Endothelial cell of umbilical vein (primary cell): Measurements from ENCODE around the gene SLC26A2. TPM values are rescaled to one million over a fixed set of nuclear protein-coding genes. Genes with fewer than 3 reads are reported as not detected.
A peak's percentile ranks its signal among the peaks of the same experiment; 100 is the strongest.

Experiments
- BruUV-seq: library from RNA; stranded (reverse); fragments of 400-500 nt; replicated peaks from 2 replicates; lab custom pipeline; 2021; lab: Mats Ljungman, UMichigan
- CTCF ChIA-PET: fragments of 300-600, 350-600 bp; sonication (Branson Sonifier 250); formaldehyde crosslinking; loops from one replicate; lab custom pipeline; 2021; ENCODE audit warnings: antibody characterized with exemption, inconsistent platforms; lab: Charles Lee
- POLR2A ChIA-PET: fragments of 300-600, 350-600 bp; sonication (Branson Sonifier 250); formaldehyde crosslinking; loops from one replicate; lab custom pipeline; 2021; ENCODE audit warnings: antibody characterized with exemption, inconsistent platforms; lab: Charles Lee
- DNase-seq: peaks from one replicate; pipeline ENCODE4 v3.0.0-alpha.2; 2011; ENCODE audit warnings: low read depth, low spot score
- FAIRE-seq: peaks from 2 replicates; lab custom pipeline; 2011; peaks lifted over from hg19 to GRCh38; lab: Jason Lieb, UNC
- H2AFZ ChIP-seq: 2 replicates; pipeline ENCODE4 v1.6.0; 2012; ENCODE audit warnings: low read depth, low read length, control low read depth, inconsistent platforms
- H3K27ac ChIP-seq: 2 replicates; pipeline ENCODE4 v1.5.1; 2011; ENCODE audit warnings: low read depth, mild to moderate bottlenecking, control low read depth, low read length, moderate library complexity; ENCODE audit not compliant: insufficient read depth
- H3K27me3 ChIP-seq, 2 experiments: 2 replicates each; pipeline versions ENCODE4 v1.6.0 to v1.6.1; 2011; ENCODE audit warnings: low read length in 2 of 2, mixed read lengths in 1 of 2; ENCODE audit not compliant: control insufficient read depth in 2 of 2, insufficient read depth in 2 of 2
- H3K36me3 ChIP-seq, 2 experiments: 2 replicates in 1 of 2; 3 replicates in 1 of 2; pipeline ENCODE4 v1.5.1; 2011; ENCODE audit warnings: low read length in 2 of 2, mild to moderate bottlenecking in 1 of 2, moderate library complexity in 1 of 2; ENCODE audit not compliant: control insufficient read depth in 2 of 2, insufficient read depth in 2 of 2; ENCODE audit errors: extremely low read depth in 1 of 2
- H3K4me1 ChIP-seq: 3 replicates; pipeline ENCODE4 v1.5.1; 2011; ENCODE audit warnings: mild to moderate bottlenecking, low read length; ENCODE audit not compliant: control insufficient read depth, insufficient read depth; ENCODE audit errors: extremely low read depth
- H3K4me2 ChIP-seq: 2 replicates; pipeline ENCODE4 v1.6.1; 2011; ENCODE audit warnings: low read length, control low read depth, mixed read lengths; ENCODE audit not compliant: insufficient read depth
- H3K4me3 ChIP-seq, 3 experiments: fragments of 200-600 bp in 1 of 3; sonication (generic), shearing (Covaris generic) in 1 of 3; replicated peaks in 1 of 3; 2 replicates each; pipeline ENCODE4 v1.5.1; 2011 to 2016; ENCODE audit warnings: control low read depth in 3 of 3, low read length in 3 of 3, mild to moderate bottlenecking in 2 of 3, inconsistent platforms in 1 of 3, low read depth in 1 of 3, moderate library complexity in 1 of 3; ENCODE audit not compliant: insufficient read depth in 1 of 3
- H3K79me2 ChIP-seq: 2 replicates; pipeline ENCODE4 v1.6.0; 2012; ENCODE audit warnings: low read length, inconsistent platforms; ENCODE audit not compliant: control insufficient read depth, insufficient read depth
- H3K9ac ChIP-seq: replicated peaks from 2 replicates; pipeline ENCODE3; 2011; ENCODE audit warnings: low read length, control low read depth; ENCODE audit not compliant: insufficient read depth; ENCODE audit errors: extremely low read depth
- H3K9me1 ChIP-seq: replicated peaks from 3 replicates; pipeline ENCODE4 v1.6.0; 2011; ENCODE audit warnings: mild to moderate bottlenecking, low read length; ENCODE audit not compliant: control insufficient read depth, insufficient read depth; ENCODE audit errors: extremely low read depth
- H3K9me3 ChIP-seq: replicated peaks from 2 replicates; pipeline ENCODE4 v1.5.1; 2012; ENCODE audit warnings: low read length, inconsistent platforms; ENCODE audit not compliant: control insufficient read depth, insufficient read depth
- H4K20me1 ChIP-seq: replicated peaks from 2 replicates; pipeline ENCODE3; 2011; ENCODE audit warnings: mild to moderate bottlenecking, low read length; ENCODE audit not compliant: control insufficient read depth, insufficient read depth; ENCODE audit errors: extremely low read depth
- EZH2 ChIP-seq: IDR thresholded peaks from 2 replicates; pipeline ENCODE4 v1.6.1; 2012; ENCODE audit warnings: borderline replicate concordance, low read depth, mild to moderate bottlenecking, moderate library complexity, low read length, inconsistent platforms; ENCODE audit not compliant: severe bottlenecking
- FOS ChIP-seq: IDR thresholded peaks from 2 replicates; pipeline ENCODE4 v1.6.1; 2011; ENCODE audit warnings: mild to moderate bottlenecking, low read length, moderate library complexity, borderline replicate concordance; ENCODE audit not compliant: insufficient read depth
- JUN ChIP-seq: IDR thresholded peaks from 2 replicates; pipeline ENCODE4 v1.6.1; 2011; ENCODE audit warnings: borderline replicate concordance, low read depth; ENCODE audit not compliant: insufficient read length, insufficient read depth
- MYC ChIP-seq: IDR thresholded peaks from one replicate; pipeline ENCODE4 v1.6.1; 2011; ENCODE audit warnings: mild to moderate bottlenecking, low read depth, low read length
- POLR2A ChIP-seq: IDR thresholded peaks from 2 replicates; pipeline ENCODE4 v1.6.1; 2012; ENCODE audit warnings: low read depth, mild to moderate bottlenecking, control low read depth, low read length
- POLR2AphosphoS5 ChIP-seq: IDR thresholded peaks from 2 replicates; pipeline ENCODE4 v1.6.1; 2012; ENCODE audit warnings: low read depth, mild to moderate bottlenecking, control low read depth, low read length, moderate library complexity; ENCODE audit not compliant: insufficient read depth
- dilution Hi-C: fragments of 300-500 bp; cut with MboI; formaldehyde crosslinking; loops from one replicate; pipeline ENCODE4 v1.15.0; 2019; ENCODE audit warnings: low sequenced_read_pairs; ENCODE audit not compliant: extremely low pct_ligation_motif_present
- intact Hi-C: fragments of 100-400 bp; cut with micrococcal nuclease; formaldehyde crosslinking; loops from one replicate; pipeline ENCODE4 v1.10.0; 2022
- polyA plus RNA-seq, 4 experiments: library from polyadenylated mRNA; depleted of rRNA in 3 of 4; stranded (reverse) in 3 of 4; unstranded in 1 of 4; fragments of >200 nt; gene quantifications; 2 replicates each; pipeline versions ENCODE4 v1.2.1 to v1.2.3, GENCODE V29; 2011 to 2012; ENCODE audit warnings: missing spikeins in 1 of 4
- total RNA-seq: library from RNA; stranded (reverse); gene quantifications from 2 replicates; pipeline ENCODE4 v1.2.3, GENCODE V29; 2021
- TF ChIP-seq, protein P1 (sequence below): IDR thresholded peaks from 2 replicates; pipeline ENCODE4 v1.6.1; 2011; ENCODE audit not compliant: insufficient read depth, insufficient read length

The SLC26A2 gene
- total and polyA plus RNA-seq, 2 donors (not counting 3 experiments of a cell fraction or from before 2014, with no cell fraction given), result 5.9 to 16.8 TPM

DNA sequence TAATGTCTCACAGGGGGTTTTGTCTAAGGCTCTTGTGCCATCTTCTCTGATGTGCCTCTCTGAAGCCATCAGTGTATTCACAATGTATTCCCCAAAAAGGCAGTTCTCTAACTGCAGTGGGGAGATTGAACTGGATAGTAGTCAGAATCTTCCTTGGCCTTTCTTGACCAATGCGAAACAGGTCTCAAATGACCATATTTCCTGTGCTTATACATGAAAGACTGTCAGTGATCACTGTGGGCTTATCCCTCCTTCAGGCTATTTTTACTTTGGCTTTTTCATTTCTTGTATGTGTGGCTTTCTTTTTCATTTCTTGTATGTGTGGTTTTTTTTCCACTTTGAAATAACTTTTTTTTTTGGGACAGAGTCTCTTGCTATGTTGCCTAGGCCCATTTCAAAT is 59.7 kb downstream of the SLC26A2 start:
- Histone ChIP-seq H3K4me3 (no peak overlapping the region), H3K36me3 (peaks cover 11 to 15% of the 10 kb centered on the region in 2 experiments), H3K9me3 (no peaks in the 10 kb centered on the region), H3K27ac (peak overlapping the region; percentile 92), H3K4me2 (no peak overlapping the region), H3K79me2 (peaks cover 8% of the 10 kb centered on the region), H4K20me1 (no peaks in the 10 kb centered on the region), H3K9ac (no peak overlapping the region), H3K27me3 (no peaks in the 10 kb centered on the region), H2AFZ (no peak overlapping the region), H3K9me1 (no peaks in the 10 kb centered on the region), H3K4me1 (peaks cover 49% of the 10 kb centered on the region)
- dilution Hi-C loops (no loop called here), intact Hi-C loops (no loop called here)
- TF ChIP-seq FOS (no peak), MYC (no peak), POLR2AphosphoS5 (no peak), JUN (no peak), EZH2 (no peak), POLR2A (no peak)
- TF ChIP-seq, protein P1, sequence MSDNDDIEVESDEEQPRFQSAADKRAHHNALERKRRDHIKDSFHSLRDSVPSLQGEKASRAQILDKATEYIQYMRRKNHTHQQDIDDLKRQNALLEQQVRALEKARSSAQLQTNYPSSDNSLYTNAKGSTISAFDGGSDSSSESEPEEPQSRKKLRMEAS, result no peak
- no peak for DNase-seq
- no TSS peak for BruUV-seq
- ChIA-PET POLR2A (no interaction called here), CTCF (interaction anchor here (0.8 kb wide), 1 partner anchor 198 kb away, joined by 3 read pairs; no protein-coding TSS in a partner anchor)
- no peak for FAIRE-seq
